ENCODE results near the gene PLG.
"Not testable (repeated sequence)": the region's sequence is repeated elsewhere in the genome, so short reads cannot be mapped to it uniquely, and the experiment has no call there.

PLG gene

DNA sequence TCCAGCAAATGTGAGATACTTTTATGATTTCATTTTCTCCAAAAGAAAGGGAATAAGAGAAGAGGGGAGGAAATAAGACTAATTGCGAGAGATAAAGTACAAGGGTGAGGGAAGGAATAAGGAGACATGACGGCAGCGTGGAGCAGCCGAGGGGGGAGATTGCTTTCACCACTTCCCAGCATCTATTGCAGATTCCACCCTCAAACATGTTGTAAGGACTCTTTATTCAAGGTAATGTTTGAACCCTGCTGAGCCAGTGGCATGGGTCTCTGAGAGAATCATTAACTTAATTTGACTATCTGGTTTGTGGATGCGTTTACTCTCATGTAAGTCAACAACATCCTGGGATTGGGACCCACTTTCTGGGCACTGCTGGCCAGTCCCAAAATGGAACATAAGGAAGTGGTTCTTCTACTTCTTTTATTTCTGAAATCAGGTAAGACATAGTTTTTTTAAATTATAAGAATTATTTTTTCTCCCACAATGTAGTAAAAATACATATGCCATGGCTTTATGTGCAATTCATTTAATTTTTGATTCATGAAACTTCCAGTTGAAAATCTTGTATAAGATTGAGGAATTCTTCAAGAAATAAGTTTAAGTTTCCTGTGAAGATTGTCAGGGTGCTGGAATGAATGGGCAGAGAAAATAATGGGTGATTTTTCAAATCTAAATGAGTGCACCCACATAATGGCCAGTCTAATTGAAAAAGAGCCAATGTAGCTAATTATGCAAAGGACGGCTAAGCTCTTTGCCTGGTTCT, at the start of gene PLG:
Gene PLG (plus strand): TSS at position 327 of the 763 bp plus-strand sequence. CDS start 61 bp downstream, at position 388.
- not testable (repeated sequence) for DNase-seq (ENCODE audit: low read depth in 2 of 2)

- no peak for DNase-seq (ENCODE audit: low read depth in 2 of 2)
Observed at GRCh38 chr6:160659562-160659961, 42.5 kb upstream of the PLG start.

DNA sequence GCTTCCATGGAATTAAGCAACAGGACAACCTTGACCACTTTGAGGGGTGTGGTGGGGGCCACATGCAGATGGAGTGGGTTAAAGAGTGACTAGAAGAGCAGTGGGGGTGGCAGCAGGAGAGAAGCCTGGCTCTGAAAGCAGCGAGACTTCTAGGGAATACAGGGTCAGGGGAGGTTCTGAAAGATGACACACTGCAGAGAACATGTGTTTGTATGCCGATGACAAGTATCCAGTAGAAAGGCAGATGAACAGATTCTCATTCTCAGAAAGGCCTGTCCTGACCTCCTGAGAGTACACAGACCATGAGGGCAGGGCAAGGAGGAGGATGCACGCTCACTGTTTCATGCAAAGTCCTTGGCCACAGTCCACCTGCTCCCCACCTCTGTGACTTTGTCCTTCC, 40.8 kb upstream of the PLG start:
- no peak for DNase-seq (ENCODE audit: low read depth in 2 of 2)

GRCh38 chr6:160662429-160662828, 39.6 kb upstream of the PLG start:
- no peak for DNase-seq (ENCODE audit: low read depth in 2 of 2)

- DNase-seq (ENCODE audit: low read depth in 2 of 2) = no peak
Observed at GRCh38 chr6:160662842-160663241, 39.2 kb upstream of the PLG start.

- not testable (repeated sequence) for DNase-seq (ENCODE audit: low read depth in 2 of 2)
Observed at GRCh38 chr6:160664198-160664597, 37.8 kb upstream of the PLG start, which contains the start of gene LPA. TSS of gene LPA (minus strand) at chr6:160664275. CDS start at chr6:160664214, 61 bp downstream.

DNA sequence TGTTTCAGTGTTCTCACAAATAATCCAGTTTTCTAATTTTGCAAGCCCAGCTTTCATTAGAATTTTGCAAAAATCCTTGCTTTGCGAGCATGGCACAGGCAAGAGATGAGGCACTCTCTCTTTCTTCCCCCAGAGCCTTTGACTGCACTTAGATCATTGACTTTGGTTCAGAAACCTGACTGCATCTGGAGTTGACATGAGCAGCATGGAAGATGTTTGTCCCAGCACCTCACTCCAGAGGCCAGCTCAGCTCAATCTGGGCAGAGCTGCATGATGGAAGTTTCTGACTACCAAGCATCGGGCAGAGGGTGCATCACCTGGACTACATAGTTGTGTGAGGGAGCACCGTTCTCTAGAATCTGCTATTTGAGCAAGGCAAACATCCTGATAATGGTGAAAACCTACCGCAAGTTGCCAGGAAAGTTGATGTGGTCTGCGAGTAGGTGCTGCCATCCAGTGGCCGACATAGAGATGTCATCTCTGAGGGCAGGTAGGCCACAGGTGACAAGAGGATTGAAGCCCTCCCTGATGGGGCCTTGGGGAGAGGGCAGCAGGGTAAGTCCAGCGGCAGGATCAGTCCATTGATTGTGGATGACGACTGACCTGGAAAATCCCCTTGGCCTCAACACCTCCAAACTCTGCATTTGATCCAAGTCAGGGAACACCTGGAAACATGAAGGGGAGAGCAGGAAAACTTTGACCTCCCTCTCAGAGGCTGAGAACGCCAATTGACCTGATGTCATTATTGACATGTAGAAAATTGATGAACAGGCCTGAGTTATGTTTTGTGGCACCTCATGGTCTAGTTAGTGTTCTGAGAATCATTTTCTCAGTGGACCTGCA, 34.2 kb upstream of the PLG start:
- no peak for DNase-seq (ENCODE audit: low read depth in 2 of 2)

DNA sequence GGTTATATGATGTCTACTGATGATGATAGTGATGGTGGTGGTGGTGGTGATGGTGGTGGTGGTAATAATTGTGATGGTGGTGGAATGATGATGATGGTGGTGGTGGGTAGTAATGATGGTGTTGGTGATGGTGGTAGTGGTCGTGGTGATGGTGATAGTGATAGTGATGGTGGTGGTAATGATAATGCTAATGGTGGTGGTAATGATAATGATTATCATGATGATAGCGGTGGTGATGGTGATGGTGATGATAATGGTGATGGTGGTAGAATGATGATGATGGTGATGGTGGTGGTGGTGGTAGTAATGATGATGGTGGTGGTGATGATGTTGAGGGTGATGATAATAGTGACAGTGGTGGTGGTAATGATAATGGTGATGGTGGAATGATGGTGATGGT, 33.5 kb upstream of the PLG start:
- no peak for DNase-seq (ENCODE audit: low read depth in 2 of 2)

- DNase-seq (ENCODE audit: low read depth in 2 of 2) = not testable (repeated sequence)
Observed at GRCh38 chr6:160676418-160676817, 25.6 kb upstream of the PLG start.

DNA sequence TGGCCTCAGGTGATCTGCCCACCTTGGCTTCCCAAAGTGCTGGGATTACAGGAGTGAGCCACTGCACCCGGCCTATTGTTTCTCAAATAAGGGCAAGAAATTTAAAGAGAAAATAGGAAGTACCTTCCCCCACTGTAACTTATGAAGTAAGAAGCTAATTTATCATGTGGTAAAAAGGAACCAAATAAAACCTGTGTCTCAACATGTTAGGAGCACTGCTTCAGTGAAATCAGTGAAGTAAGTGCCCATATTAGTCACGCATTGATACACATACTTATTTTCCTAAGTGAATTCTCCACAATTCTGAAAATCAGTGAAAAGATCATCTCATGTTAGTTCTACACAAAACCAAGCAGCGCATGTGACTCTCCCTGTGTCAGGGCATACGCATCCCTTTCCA, 23.8 kb upstream of the PLG start:
- DNase-seq (ENCODE audit: low read depth in 2 of 2) = no peak

DNA sequence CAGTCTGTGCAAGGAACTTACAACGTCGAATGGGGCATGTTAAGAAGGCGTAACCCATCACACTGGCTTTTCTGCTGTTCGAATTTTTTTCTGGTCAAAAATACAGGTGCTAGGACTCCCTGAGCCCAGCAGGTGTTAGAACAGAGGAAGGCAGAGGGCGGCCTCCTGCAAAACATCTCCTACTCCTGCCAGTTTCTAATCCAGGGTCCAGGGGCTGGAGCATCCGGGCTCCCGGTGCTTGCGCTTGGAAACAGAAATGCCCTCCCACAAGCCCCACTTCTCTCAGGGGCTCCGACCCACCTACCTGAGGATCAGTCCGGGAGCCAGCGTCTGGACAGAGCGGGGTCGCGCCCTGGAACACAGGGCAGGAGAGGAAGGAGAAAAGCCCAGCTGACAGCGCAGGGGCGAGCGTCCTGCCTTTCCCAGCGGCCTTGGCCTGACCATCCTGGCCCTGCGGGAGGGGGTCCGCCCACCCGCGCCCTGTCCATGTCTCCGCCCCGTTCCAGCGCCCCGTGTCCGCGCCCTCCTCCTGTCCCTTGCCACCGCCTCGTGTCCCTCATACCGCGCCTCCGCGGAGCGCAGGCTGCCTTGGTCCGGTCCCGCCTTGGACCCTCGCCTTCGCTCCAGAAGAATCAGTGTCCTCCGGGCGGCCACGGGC, 23.2 kb upstream of the PLG start:
- DNase-seq (ENCODE audit: low read depth in 2 of 2) = no peak

DNA sequence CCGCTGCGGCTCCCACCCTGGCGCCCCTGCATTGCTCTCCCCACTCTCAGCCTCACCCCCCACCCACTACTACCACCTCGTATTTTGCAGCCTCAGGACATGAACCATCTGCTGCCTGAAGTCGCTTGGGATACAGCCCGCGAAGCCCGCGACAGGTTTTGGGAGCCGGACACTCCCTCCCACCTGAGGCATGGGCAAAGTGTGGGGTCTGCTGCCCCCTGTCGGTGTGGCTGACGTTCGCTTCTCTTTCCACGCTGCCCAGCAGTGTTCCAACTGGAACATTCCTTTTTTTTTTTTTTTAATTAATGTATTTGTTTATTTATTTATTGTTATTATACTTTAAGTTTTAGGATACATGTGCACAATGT, 22.7 kb upstream of the PLG start:
- no peak for DNase-seq (ENCODE audit: low read depth in 2 of 2)

DNA sequence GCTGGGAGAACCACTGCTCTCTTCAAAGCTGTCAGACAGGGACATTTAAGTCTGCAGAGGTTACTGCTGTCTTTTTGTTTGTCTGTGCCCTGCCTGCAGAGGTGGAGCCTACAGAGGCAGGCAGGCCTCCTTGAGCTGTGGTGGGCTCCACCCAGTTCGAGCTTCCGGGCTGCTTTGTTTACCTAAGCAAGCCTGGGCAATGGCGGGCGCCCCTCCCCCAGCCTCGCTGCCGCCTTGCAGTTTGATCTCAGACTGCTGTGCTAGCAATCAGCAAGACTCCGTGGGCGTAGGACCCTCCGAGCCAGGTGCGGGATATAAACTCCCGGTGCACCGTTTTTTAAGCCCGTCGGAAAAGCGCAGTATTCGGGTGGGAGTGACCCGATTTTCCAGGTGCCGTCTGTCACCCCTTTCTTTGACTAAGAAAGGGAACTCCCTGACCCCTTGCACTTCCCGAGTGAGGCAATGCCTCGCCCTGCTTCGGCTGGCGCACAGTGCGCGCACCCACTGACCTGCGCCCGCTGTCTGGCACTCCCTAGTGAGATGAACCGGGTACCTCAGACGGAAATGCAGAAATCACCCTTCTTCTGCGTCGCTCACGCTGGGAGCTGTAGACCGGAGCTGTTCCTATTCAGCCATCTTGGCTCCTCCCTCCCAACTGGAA, 16.8 kb upstream of the PLG start:
- not testable (repeated sequence) for DNase-seq (ENCODE audit: low read depth in 2 of 2)

DNA sequence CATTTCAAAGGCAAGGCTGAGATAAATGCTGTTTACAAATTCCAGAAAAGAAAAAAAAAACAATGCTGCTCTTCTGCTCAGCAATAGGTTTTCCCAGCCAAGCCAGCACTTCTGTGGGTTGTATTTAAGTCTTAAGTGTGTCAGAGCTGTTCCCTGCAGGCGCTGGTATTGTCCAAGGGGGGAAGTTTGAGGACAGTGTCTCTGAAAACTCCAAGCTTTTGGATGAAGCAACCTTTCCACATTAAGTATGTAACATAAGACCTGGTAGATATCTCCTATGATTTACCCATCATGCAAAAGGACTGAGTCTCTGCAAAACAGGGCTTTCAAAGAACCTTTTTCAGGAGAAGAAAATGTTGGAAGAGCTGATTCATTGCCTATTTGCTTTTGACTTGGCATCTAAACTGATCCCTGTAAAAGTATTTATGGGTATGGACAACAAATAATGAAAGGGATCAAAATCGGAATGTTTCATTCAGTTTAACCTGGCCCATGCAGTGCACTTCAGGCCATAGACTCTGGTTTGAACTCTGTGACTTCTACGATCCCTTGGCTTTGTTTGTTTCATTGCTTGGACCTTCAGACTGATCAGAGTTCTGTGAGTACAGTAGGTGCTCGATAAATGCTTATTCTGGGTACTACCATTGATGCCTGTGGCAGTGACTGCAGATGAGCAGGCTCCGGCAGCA, 16.1 kb upstream of the PLG start:
- no peak for DNase-seq (ENCODE audit: low read depth in 2 of 2)

GRCh38 chr6:160690458-160690857, 11.6 kb upstream of the PLG start:
- DNase-seq (ENCODE audit: low read depth in 2 of 2) = no peak

DNA sequence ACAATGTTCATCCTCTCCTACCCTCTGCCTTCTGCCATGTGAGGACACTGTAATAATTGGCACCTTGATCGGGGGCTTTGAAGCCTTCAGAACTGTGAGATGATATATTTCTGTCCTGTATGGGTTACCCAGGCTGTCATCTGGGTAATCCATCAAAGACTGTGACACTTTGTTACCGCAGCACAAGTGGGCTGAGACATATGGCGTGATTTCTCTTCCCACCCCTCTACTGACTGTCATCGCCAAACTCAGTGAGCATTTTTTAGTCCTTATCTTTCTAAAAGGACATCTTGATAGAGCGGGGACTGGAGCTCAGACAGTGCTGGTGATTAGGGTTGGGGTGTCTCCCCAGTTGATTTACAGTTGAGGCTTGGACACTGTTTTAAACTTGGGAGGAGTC, 10.4 kb upstream of the PLG start:
- DNase-seq (ENCODE audit: low read depth in 2 of 2) = no peak

GRCh38 chr6:160692369-160692959, 9.6 kb upstream of the PLG start:
- no peak for DNase-seq (ENCODE audit: low read depth in 2 of 2)

- DNase-seq (ENCODE audit: low read depth in 2 of 2) = not testable (repeated sequence)
Observed at GRCh38 chr6:160695025-160695424, 7.0 kb upstream of the PLG start.

DNA sequence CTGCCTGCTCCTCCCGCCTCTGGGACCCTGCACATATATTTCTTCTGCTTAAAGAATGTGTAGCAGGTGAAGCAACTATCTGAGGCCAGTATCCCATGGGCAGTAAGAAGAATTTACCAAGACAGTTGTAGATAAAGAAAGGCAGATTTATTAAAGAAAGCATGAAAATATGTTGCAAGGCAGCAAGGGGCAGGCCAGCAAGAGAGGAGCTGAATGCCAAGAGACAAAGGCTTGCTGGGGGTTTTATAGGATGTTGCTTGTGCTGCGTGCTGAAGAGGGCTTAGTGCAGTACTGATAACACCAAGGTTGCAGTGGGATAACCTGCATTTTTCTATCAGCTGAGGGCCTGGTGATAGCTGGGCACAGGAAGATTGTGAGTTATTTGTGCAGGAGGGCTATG, 6.4 kb upstream of the PLG start:
- DNase-seq (ENCODE audit: low read depth in 2 of 2) = not testable (repeated sequence)

- not testable (repeated sequence) for DNase-seq (ENCODE audit: low read depth in 2 of 2)
Observed at GRCh38 chr6:160696884-160697283, 5.2 kb upstream of the PLG start.

- no peak for DNase-seq (ENCODE audit: low read depth in 2 of 2)
Observed at GRCh38 chr6:160697826-160698225, 4.2 kb upstream of the PLG start.
